HG02642 (cell line): Measurements from ENCODE around the gene MITD1.
A peak's percentile ranks its signal among the peaks of the same experiment; 100 is the strongest.
"Not testable (repeated sequence)": the region's sequence is repeated elsewhere in the genome, so short reads cannot be mapped to it uniquely, and the experiment has no call there.

Experiments
- ATAC-seq: cut with Tn5 transposase; IDR thresholded peaks from one replicate; pipeline ENCODE4 v1.9.1; 2021; ENCODE audit warnings: mild to moderate bottlenecking; ENCODE audit not compliant: unreplicated experiment, poor library complexity

Gene MITD1

DNA sequence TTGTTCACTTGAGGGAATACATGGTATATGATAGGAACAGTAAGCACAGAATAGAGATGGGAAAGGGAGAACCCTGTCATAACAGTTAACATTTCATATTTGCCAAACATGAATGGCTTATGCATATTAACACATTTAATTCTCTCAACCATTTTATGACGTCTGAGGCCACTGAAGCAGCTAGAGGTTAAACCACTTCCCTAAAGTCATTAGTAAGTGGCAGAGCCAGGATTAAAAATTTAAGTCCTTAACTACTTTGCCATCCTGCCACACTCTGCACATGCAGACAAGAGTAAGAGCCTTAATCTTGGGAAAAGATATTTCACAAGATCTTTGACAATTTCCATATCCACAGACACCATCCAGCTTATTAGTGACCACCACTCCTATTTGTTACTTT, 24.0 kb downstream of the MITD1 start:
- ATAC-seq = no peak

DNA sequence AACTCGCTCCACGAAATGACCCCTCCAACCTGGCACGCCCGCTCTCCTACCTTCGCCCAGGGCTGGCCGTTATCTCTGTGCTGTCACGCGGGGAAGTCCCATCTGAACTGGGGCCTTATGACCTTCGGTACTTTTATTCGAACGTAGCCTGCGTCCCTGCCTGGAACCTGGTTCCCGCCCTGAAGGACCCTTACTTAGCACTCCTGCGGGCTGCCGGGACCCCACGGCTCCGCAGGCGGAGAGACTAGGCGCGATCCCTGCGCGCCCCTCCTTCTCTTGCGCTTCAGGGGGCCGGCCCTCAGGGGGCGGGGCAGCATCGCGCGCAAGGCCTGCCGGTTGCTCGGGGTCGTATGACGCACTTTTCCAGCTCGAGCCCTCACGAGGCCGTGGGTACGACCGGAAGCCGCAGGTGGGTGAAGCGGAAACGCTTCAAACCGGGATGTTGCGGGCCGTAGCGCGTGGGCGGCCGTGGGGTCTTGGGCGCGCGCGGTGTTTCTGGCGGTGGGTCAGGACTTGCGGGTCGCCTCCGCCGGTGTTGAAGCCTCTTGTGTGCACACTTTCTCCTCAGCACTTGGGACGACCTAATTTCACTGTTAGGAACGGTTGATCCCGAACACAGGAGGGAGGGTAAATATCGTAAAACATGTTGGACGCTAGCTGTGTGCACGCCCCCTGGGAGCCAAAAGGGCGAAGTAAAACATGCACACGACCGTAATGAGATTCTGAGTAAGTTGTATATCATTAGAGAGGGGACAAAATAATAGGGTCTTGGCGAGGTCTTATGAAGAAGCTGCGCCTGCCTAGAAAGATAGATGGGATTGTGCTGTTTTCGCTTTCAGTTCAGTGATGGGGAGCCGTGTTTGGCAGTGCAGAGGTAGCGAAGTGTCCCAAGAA, 26.0 kb downstream of the MITD1 start, which contains the start of the genes LIPT1 and TSGA10:
TSS of gene LIPT1 (plus strand) at position 325 of the 894 bp plus-strand sequence. CDS start 6,991 bp downstream, outside the sequence.
TSS of gene TSGA10 (minus strand) at position 300 of the 894 bp plus-strand sequence. CDS start 45,503 bp downstream, outside the sequence.
- ATAC-seq = peak; percentile 97

DNA sequence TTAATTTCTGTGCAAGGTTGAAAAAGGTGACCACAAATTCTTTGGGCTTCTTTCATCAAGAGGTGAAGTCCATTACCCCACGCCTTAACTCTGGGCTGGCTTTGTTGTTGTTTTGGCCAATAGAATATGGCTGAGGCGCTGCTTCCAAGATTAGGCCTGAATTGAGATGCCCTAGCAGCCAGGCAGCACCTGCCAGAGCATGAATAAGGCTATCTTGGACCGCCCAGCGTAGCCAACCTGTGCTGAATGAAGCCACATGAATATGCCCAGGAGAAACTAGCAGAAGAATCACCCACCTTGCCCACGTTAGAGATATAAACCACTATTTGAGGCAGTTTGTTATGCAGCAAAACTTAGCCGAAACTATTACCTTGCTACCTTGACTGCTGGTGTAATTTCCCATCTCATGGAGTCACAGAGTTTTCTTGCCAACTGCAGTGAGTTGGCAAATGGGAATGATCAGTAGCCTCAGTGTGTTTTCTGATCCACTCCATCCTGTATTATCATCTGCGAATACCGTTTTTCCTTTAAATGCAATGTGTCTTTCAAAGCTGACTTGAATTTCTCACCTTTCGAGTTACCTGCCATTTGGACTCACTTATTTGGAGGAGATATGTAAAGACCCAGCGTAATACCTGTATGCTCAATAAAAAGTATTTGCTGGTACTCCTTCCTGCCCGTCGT, 26.8 kb downstream of the MITD1 start:
- no peak for ATAC-seq

DNA sequence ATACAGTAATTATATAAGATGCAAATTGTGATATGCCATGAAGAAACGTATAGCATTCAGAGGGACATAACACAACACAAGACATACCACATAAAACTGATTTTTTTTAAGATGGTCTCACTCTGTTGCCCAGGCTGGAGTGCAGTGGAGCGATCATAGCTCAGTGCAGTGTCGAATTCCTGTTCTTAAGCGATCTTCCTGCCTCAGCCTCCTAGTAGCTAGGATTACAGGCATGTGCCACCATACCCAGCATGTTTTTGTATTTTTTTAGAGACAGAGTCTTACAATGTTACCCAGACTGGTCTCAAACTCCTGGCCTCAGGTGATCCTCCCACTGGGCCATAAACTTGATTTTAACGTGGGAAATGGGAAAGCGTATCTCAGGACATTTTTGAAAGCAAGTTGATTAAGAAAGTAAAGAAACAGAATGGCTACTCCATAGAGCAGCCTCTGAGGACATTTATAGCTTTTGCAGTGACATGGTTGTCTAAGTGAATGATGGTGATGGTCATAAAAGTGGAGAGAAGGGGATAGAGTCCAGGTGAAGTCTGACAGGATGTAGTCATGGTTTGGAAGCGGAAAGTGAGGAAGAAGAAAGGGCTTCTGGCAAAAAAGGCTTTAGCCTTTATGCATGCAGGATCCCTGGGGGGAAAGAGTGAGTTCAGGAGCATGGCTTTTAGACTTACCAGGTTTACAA, 28.5 kb downstream of the MITD1 start:
- no peak for ATAC-seq

DNA sequence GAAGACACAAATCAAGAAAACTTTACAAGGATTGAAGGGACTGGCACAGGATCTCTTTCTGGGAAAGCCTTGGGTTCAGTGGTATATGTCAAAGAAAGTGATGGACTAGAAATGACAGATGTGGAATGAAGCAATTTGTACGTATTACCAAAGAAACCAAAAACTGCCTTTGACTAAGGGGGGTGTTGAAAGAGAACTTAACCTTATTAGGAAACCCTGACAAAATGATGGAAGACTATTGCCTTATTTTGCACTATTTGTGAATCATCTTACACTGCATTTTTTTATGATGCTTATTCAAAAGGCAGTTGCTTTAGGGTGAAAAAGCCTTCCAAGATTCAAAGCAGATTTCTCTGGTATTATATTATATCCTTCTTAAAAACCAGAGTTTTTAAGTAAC, 30.2 kb downstream of the MITD1 start:
- no peak for ATAC-seq

DNA sequence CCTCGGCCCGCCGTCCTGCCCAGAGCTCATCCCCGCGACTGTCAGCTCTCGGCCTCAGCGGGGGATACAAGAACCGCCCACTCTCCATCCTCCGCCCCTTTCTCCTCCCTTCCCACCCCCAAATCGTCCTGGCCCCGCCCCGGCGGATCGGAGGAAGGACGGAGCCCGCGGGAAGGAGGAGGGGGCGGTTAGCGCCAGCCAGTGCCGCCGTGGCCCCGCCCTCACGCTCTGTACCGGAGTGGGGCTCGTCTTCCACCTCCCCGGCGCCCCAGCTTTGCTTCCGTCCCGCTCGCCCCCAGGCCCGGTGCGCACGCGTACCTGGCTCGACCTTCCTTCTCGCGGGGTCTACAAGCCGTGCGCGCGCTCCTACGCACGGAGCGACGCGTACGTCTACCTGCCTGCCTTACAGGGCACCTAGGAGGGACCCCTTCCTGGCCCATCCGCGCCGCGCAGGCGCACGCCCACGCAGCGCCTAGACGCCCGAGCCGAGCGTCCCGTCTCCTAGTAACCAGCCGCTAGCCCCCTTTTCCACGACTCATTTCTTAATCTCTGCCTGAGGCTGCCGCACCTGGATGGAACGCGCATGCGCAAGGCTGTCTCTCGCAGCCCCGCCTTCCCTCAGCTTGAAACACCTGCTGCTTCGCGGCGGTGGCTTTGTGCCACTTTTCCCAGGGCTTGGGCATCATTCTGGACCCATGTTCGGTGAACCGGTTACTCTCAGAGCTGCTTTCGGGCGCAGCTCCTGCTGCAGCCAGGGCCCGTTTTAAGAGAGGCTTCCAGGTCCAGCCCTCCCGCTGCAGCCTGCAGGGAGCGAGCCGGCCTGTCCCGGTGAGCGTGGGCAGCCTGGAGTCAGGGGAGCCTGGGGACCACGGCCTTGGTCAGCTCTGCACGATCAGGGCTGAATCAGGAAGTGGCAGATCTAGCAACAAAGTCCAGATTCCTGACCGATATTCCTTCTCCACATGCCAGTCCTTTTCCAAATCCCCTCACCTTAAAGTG, 39.4 kb downstream of the MITD1 start, which contains the start of gene C2orf15:
TSS of gene C2orf15 (plus strand) at position 598 of the 999 bp plus-strand sequence. CDS start 8,852 bp downstream, outside the sequence.
- ATAC-seq = peak; percentile 92

DNA sequence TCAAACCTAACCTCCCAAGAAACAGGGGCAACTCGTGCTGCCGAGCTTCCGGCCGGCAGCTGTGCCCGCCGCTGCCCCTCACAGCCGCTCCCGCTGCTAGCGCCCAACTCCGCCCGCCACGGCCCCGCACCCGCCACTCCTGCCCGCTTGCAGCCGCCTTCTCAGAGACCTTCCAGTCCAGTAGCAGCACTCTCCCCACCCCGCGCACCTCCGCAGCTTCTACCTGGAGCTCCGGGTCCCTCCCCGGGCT, 40.1 kb downstream of the MITD1 start:
- ATAC-seq = peak; percentile 35

DNA sequence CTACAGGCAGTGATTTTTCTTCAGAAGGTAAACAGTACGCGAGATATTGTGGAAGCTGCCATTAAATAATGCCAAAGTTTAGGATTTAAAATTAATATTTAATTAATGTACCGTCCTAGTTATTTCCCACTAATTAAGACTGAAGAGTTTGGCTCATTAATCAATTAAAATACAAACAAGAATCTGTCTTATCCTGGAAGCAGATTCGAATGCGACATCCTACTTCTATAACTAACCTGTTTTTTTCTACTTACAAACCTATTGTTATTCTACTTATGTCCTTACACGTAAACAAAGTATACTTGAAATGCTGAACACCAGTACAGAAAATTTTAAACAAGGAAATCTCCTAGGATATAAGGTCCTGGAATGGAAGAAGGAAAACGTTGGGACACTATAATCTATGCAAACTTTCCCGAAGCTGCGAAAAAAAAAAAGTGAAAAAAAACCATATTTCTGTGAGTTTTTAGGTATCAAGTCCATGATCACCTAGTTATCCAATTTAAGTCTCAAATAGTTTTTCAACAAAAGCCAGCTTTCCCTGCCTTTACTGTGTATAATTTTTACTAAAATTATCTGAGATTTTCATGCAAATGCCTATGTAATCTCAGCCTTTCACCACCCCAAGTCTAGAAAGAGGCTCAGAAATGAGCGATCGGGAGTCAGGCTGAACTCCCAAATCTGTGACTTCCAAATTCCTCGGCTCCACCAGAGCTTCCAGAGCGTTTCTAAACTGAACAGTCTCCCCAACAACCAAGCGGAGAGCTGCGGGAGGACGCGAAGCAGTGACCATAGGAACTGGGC, 40.6 kb downstream of the MITD1 start:
- ATAC-seq = no peak

DNA sequence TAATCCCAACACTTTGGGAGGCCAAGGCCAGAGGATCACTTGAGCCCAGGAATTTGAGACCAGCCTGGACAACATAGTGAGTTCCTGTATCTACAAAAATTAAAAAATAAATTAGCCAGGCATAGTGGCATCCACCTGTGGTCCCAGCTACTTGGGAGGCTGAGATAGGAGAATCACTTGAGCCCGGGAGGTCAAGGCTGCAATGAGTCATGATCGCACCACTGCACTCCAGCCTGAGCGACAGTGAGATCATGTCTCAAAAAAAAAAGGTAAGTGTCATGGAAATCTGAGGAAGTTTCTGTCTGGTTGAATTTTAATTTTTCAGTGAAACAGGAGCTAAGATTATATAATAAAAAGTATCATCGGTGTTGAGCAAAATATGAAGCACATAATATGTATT, 41.9 kb downstream of the MITD1 start:
- no peak for ATAC-seq

DNA sequence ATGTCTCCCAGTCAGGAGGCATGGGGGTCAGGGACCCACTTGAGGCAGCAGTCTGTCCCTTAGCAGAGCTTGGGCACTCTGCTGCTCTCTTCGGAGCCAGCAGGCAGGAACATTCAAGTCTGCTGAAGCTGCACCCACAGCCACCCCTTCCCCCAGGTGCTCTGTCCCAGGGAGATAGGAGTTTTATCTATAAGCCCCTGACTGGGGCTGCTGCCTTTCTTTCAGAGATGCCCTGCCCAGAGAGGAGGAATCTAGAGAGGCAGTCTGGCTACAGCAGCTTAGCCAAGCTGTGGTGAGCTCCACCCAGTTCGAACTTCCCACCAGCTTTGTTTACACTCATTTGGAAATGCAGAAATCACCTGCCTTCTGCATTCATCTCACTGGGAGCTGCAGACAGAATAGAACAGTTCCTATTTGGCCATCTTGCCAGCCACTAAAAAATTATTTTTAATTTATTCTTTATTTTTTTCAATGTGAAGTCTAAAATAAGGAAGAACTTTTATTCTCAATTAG, 45.8 kb downstream of the MITD1 start:
- ATAC-seq = not testable (repeated sequence)

DNA sequence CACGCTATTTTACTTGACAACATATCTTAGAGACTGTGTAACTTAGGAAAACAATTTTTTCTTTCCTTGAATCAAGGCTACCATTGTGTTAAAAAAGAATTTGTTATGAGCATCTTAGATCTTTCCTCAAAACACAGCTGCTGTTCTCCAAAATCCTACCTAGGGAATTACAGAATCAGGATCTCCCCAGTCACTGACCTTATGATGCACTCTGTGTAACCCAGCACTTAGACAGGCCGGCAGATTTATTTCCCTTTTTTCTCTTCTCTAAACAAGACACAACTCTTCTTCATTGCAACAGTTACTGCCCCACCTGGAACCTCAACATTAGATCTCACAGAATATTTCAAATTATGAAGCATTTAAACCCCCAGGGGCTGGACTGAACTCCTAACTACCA, 52.9 kb downstream of the MITD1 start:
- ATAC-seq = no peak
